Measurements from ENCODE around the gene INPP5K. TPM values are rescaled to one million over a fixed set of nuclear protein-coding genes. Genes with fewer than 3 reads are reported as not detected.

INPP5K gene
- total RNA-seq: 25.6 and 46.2 TPM in 2 replicates

GRCh38 chr17:1516388-1517161 lies at the start of gene INPP5K:
TSS of gene INPP5K (minus strand) at chr17:1516612. CDS start at chr17:1516499, 113 bp downstream.

GRCh38 chr17:1492249-1493206 lies 23.9 kb downstream of the INPP5K start, which contains the start of gene MYO1C:
TSS of gene MYO1C (minus strand) at chr17:1492686. CDS start at chr17:1492487, 199 bp downstream.

GRCh38 chr17:1455797-1456599 lies 60.4 kb downstream of the INPP5K start, which contains the start of gene CRK:
TSS of gene CRK (minus strand) at chr17:1456232. CDS start at chr17:1456117, 115 bp downstream.

Other genes starting within 250 kb of the INPP5K start
- not detected in 2 replicates for gene BHLHA9, start 246.2 kb downstream of the INPP5K start, total RNA-seq
- not detected in 2 replicates for gene TRARG1, start 236.9 kb downstream of the INPP5K start, total RNA-seq
- gene YWHAE, start 116.4 kb downstream of the INPP5K start, total RNA-seq: 613 and 797 TPM in 2 replicates
- 81.0 and 120 TPM in 2 replicates for gene CRK, start 60.4 kb downstream of the INPP5K start, total RNA-seq
- gene MYO1C, start 23.9 kb downstream of the INPP5K start, total RNA-seq: 188 and 259 TPM in 2 replicates
- gene PITPNA, start 46.2 kb upstream of the INPP5K start, total RNA-seq: 32.9 and 41.1 TPM in 2 replicates
- gene SLC43A2, start 112.2 kb upstream of the INPP5K start, total RNA-seq: 5.6 and 19.7 TPM in 2 replicates
- 0.14 and 0.44 TPM in 2 replicates for gene SCARF1, start 129.1 kb upstream of the INPP5K start, total RNA-seq
- gene RILP, start 133.3 kb upstream of the INPP5K start, total RNA-seq: 6.4 and 7.0 TPM in 2 replicates
- gene PRPF8, start 168.3 kb upstream of the INPP5K start, total RNA-seq: 131 and 172 TPM in 2 replicates
- gene TLCD2, start 193.8 kb upstream of the INPP5K start, total RNA-seq: 1.0 and 5.3 TPM in 2 replicates
- 40.7 and 58.0 TPM in 2 replicates for gene WDR81, start 208.1 kb upstream of the INPP5K start, total RNA-seq
- 0.14 and 0.22 TPM in 2 replicates for gene SERPINF2, start 226.3 kb upstream of the INPP5K start, total RNA-seq
- 83.2 and 490 TPM in 2 replicates for gene SERPINF1, start 245.4 kb upstream of the INPP5K start, total RNA-seq